HG03442 (cell line): ENCODE data around the gene C2CD5.
"Not testable (repeated sequence)": the region's sequence is repeated elsewhere in the genome, so short reads cannot be mapped to it uniquely, and the experiment has no call there.

Source experiments
- ATAC-seq: cut with Tn5 transposase; IDR thresholded peaks from one replicate; pipeline ENCODE4 v1.9.1; 2021; ENCODE audit warnings: mild to moderate bottlenecking, moderate library complexity; ENCODE audit not compliant: unreplicated experiment

C2CD5 gene

GRCh38 chr12:22544038-22544979 lies at the start of gene C2CD5:
TSS of gene C2CD5 (minus strand) at chr12:22544542. CDS start at chr12:22544150, 392 bp downstream.
- ATAC-seq, result peak; percentile 82

DNA sequence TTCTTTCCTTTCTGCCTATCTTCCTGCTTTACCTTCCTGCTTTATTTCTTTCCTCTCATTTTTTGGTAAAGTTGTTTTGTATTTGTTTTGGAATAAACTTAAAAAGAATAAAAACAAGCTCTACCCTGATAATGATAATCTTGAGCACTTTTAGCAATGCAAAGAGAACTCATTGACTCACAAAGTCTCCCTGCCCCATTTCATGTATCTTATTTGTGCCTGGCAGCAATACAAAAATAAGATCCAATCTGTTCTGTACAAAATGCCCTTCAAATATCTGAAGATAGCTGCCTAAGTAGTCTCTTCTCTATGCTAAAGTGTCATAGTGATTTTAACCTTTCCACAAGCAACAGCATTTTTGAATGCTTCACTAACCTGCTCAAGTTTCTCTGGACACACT lies 49.5 kb upstream of the C2CD5 start:
- no peak for ATAC-seq

- no peak for ATAC-seq
Measured at GRCh38 chr12:22588817-22589216, 44.5 kb upstream of the C2CD5 start.

DNA sequence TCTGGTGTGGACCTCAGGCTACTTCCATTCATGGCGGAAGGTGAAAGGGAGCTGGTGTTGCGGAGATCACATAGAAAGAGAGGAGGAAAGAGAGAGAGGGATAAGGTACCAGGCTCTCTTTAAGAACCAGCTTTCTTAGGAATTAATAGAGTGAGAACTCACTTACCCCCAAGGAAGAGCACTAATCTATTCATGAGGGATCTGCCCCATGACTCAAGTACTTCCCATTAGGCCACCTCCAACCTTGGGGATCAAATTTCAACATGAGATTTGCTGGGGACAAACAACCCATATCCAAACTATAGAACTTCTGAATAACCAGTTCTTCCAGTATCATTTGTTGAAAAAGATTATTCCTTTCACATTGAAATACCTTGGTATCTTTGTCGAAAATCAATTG lies 34.0 kb upstream of the C2CD5 start:
- no peak for ATAC-seq

- no peak for ATAC-seq
Measured at GRCh38 chr12:22577667-22578066, 33.3 kb upstream of the C2CD5 start.

GRCh38 chr12:22576473-22576872 lies 32.1 kb upstream of the C2CD5 start:
- no peak for ATAC-seq

GRCh38 chr12:22576065-22576464 lies 31.7 kb upstream of the C2CD5 start:
- no peak for ATAC-seq

DNA sequence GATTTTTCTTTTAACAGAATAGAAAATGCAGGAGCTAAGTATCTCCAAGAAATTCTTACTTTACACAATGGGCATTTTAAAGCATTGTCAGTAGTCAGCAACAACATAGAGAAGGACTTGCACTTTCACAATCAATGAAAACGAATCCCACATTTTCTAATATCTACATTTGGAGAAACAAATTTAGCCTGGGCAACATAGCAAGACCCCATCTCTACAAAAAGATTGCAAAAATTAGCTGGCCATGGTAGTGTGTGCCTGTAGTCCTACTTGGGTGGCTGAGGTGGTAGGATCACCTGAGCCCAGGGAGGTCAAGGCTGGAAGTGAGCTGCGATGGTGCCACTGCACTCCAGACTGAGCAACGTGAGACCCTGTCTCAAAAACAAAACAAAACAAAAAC lies 30.6 kb upstream of the C2CD5 start:
- ATAC-seq, result no peak

DNA sequence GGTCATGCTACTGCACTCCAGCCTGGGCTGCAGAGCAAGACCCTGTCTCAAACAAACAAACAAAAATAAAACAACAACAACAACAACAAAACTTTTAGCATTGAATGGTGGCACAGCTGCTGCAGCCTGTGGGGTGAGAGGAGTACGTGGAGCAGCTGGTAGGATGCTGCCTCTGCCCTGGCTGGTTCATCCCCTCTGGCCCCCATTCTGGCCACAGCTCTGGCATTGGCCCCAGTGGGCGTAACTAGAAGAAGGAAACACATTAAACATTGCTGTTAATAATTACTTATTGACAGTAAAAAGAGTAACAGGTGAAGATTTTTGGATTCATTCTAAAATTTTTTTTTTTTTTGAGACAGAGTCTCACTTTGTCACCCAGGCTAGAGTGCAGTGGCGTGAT lies 28.8 kb upstream of the C2CD5 start:
- ATAC-seq, result no peak

GRCh38 chr12:22569253-22569652 lies 24.9 kb upstream of the C2CD5 start:
- no peak for ATAC-seq

DNA sequence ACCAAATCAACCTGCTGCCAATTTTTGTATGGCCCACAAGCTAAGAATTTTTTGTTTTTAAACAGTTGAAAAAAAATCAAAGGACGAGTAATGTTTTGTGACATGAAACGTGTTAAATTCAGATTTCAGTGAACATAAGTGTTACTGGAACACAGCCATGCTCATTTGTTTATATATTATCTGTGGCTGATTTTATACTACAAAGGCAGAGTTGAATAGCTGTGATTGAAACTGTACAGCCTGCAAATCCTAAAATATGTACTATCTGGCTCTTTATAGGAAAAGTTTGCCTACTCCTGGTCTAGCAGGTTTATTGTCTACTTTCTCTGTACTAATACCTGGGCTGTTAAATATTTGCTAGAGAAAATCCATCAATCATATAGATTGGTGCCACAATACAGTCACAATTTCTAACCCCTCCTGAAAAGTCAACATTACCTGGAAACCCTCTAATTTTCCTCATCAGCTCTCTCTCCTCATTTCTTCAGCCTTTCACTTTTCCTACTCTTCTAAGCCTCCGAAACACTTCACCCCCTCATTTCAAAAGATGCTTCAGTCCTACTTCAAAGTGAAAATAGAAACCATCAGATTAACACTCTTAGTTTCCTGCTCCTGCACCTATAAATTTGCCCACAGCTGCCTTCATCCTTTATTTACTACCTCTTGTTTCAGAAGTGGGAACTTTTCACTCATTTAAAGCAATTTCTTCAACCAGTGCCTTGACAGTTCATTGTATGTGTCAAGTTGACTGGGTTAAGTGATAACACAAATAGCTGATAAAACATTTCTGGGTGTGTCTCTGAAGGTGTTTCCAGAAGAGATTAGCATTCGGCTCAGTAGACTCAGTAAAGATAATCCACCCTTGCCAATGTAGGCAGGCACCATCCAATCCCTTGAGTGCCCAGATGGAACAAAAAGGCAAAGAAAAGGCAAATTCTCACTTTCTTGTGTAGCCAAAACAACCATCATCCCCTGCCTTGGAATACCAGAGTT lies 18.0 kb upstream of the C2CD5 start:
- ATAC-seq, result no peak

- ATAC-seq, result not testable (repeated sequence)
Measured at GRCh38 chr12:22554750-22555149, 10.4 kb upstream of the C2CD5 start.

- ATAC-seq, result no peak
Measured at GRCh38 chr12:22551624-22552023, 7.3 kb upstream of the C2CD5 start.

GRCh38 chr12:22545255-22545654 lies 913 bp upstream of the C2CD5 start:
- ATAC-seq, result no peak

DNA sequence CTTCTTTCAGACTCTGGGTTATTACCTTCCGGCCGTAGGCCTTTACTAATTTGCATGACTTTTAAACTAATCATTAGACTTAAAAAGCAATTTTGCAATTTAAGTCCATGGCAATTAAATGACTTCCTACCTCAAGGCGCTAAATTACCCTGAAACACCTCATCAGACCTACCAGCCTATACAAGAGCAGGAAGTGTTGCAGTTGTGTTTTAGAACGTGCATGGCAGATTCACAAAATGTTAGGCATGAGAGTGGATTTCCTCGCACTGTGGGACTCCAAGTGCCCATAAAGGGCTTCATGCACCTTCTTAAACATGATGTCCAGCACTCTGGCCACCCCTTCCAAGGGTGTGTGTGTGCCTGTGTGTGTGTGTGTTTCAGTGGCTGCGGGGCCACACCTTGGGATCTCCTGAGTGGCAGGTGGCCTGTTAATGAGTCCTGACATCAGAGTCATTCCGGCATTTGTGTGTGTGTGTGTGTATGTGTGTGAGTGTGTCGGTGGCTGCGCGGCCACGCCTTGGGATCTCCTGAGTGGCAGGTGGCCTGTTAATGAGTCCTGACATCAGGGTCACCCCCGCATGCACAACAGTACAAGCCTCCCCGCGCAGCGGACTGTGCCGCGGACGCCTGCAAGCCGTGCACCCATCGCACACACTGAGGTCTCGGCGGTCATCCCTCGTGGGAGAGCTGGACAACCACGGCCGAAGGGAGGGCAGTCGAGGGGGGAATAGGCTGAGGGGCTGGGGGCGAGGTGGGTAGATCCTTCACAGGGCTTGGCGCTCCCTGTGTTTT lies 900 bp downstream of the C2CD5 start:
- ATAC-seq, result peak; percentile 33

DNA sequence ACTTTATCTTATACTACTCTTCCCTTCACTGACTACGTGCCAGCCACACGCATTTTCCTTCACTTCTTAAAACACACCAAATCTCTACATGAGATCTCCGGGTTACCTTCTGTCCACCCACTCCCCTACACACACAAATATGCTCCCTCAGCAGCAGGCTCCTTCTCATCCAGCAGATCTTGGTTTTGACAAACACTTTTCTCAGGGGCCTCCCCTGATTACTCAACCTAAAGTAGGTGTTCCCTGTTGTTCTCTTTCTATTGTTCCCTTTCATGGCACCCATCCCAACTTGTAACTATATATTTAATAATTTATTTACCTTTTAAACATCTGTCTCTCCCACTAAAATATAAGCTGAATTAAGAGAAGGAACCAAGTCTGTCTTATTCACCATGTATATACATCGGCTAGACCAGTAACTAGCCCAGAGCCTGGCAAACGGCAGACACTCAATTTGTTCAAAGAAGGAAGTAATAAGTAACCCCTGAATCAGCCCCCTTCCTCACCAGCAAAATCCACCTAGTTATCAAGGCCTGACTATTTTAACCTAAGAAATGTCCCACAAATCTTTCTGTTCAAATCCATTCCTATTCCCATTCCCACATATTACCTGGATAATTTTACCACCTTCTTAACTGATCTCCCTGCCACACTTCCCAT lies 2.7 kb downstream of the C2CD5 start:
- ATAC-seq, result no peak

- ATAC-seq, result no peak
Measured at GRCh38 chr12:22539055-22539454, 5.3 kb downstream of the C2CD5 start.

DNA sequence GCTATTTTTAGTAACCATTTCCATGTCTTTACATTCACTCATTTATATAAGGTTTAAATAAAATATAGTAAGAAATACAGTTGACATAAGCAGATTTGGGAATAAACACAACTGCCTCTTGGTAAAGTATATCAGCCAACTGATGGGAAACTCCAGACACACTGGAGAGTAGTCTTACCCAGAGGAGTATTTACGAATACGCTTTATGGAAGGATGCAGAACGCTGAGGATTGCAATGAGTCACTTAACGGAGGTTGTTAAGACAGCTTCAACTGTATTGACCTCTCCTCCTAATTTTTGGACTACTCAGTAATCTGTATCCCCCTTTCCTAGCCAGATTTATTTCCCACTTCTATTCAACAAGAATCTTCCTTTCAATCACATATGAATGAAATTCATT lies 6.0 kb downstream of the C2CD5 start:
- ATAC-seq, result no peak

- no peak for ATAC-seq
Measured at GRCh38 chr12:22536971-22537544, 7.3 kb downstream of the C2CD5 start.
